ENCODE results near the gene NDUFA9. TPM values are rescaled to one million over a fixed set of nuclear protein-coding genes. Genes with fewer than 3 reads are reported as not detected.

Gene NDUFA9
- total RNA-seq: 10 to 100 TPM; 22.9 to 61.8 (median 39.4) TPM

GRCh38 chr12:4648501-4649357 lies at the start of gene NDUFA9, which contains the start of gene AKAP3:
NDUFA9 (plus strand) TSS chr12:4649114; CDS start chr12:4649127, 13 bp downstream.
AKAP3 (minus strand) TSS chr12:4649051; CDS start chr12:4638196, 10,855 bp downstream.
- no peak for TF ChIP-seq CTCF (IDR thresholded peaks at IDR 0.05)
- no peak for TF ChIP-seq POLR2A (IDR thresholded peaks at IDR 0.05)
- intact Hi-C loops (cut with DNase I; ENCODE audit: low total_unique reads): no loop called here
- peak within 1 kb of the TSS; percentile 61 for H3K4me3 ChIP-seq (ENCODE audit: low read depth, poor library complexity, severe bottlenecking)
- 1 to 2% methylated on average over 39 of the region's 39 CpGs for WGBS, 2 donors
- peak; percentile 78 to 95 for DNase-seq (ENCODE audit: low spot score in 2 of 2)

GRCh38 chr12:4603421-4603820 lies 45.5 kb upstream of the NDUFA9 start:
- WGBS, 2 donors: 67 to 72% methylated on average over 7 of the region's 7 CpGs
- no peak overlapping the region for H3K4me3 ChIP-seq (ENCODE audit: low read depth, poor library complexity, severe bottlenecking)
- intact Hi-C loops (cut with DNase I; ENCODE audit: low total_unique reads): no loop called here
- no peak for DNase-seq (ENCODE audit: low spot score in 2 of 2)
- TF ChIP-seq POLR2A (IDR thresholded peaks at IDR 0.05): no peak
- TF ChIP-seq CTCF (IDR thresholded peaks at IDR 0.05): no peak

DNA sequence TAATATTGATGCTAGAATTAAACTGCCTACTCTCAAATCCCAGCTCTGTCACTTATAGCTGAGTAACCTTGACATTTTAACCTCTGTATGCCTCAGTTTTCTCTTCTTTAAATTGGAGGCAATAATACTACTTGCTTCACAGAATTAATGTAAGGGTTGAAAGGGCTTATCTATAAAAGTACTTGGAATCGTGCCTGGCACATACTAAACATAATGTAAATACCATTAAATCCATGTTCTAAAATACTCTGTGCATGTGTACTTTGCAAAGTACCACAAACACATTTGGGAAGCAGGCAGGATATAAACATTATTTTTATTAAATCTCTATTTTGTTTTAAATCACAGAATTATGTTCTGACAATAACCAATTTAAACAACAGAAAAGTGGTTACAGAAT lies 45.0 kb upstream of the NDUFA9 start:
- TF ChIP-seq POLR2A (IDR thresholded peaks at IDR 0.05) (no peak), CTCF (IDR thresholded peaks at IDR 0.05) (no peak)
- intact Hi-C loops (cut with DNase I; ENCODE audit: low total_unique reads): no loop called here
- no peak overlapping the region for H3K4me3 ChIP-seq (ENCODE audit: low read depth, poor library complexity, severe bottlenecking)
- DNase-seq (ENCODE audit: low spot score in 2 of 2): no peak
- WGBS, 2 donors: 16 to 37% methylated on average over 1 of the region's 1 CpG

DNA sequence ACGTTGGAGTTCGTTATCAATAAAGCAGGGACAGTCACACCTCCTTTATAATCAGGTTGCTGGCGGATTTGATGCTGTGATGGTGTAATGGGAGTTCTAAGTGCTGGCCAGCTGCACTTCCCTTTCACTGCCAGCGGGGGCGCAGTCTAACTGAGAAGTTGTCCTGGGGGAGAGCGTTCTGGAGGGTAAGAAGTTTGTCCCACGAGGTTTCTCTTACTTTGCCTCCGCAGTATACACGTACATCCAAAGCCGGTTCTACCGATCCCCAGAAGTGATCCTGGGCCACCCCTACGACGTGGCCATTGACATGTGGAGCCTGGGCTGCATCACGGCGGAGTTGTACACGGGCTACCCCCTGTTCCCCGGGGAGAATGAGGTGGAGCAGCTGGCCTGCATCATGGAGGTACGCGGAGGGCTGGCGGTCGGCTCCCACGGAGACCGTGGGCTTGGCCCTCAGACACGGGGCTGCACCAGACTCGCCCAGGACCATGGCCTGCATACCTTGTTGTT lies 44.2 kb upstream of the NDUFA9 start:
- WGBS, 2 donors: 1% methylated on average over 24 to 25 of the region's 25 CpGs
- TF ChIP-seq POLR2A (IDR thresholded peaks at IDR 0.05) (no peak), CTCF (IDR thresholded peaks at IDR 0.05) (peak in 1 of 3 donors; percentile 65)
- intact Hi-C loops (cut with DNase I; ENCODE audit: low total_unique reads): no loop called here
- H3K4me3 ChIP-seq (ENCODE audit: low read depth, poor library complexity, severe bottlenecking): peak overlapping the region; percentile 81
- peak; percentile 81 to 95 for DNase-seq (ENCODE audit: low spot score in 2 of 2)

- intact Hi-C loops (cut with DNase I; ENCODE audit: low total_unique reads): no loop called here
- 68 to 70% methylated on average over 3 of the region's 3 CpGs for WGBS, 2 donors
- DNase-seq (ENCODE audit: low spot score in 2 of 2): no peak
These were observed 41.9 kb upstream of the NDUFA9 start for GRCh38 chr12:4607056-4607455.

More at GRCh38 chr12:4607056-4607455, 41.9 kb upstream of the NDUFA9 start:
- H3K4me3 ChIP-seq (ENCODE audit: low read depth, poor library complexity, severe bottlenecking): no peak overlapping the region
- TF ChIP-seq POLR2A (IDR thresholded peaks at IDR 0.05): no peak
- no peak for TF ChIP-seq CTCF (IDR thresholded peaks at IDR 0.05)
